ENCODE data around the gene PTPRK.

PTPRK gene

DNA sequence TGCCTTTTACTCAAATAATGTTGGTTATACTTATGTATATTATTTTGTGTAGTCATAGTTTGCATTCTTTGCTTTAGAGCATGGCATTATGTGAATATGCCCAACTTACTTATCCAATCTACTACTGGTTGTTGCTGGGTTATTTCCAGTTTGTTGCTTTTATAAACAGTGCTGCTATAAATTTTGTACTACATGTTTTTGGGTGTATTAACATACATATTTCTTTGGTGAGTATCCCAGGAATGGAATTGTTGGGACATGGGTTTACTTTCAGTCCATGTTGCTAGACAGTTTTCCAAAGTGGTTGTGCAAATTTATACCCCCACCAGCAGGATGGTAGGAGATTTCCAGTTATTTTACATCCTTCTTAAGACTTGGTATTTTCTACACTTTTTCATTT is 462.5 kb downstream of the PTPRK start:
- H3K4me2 ChIP-seq (ENCODE audit: low read length), result no peak overlapping the region
- no peaks in the 10 kb centered on the region for H3K9me3 ChIP-seq (ENCODE audit: insufficient read depth, low read length)

DNA sequence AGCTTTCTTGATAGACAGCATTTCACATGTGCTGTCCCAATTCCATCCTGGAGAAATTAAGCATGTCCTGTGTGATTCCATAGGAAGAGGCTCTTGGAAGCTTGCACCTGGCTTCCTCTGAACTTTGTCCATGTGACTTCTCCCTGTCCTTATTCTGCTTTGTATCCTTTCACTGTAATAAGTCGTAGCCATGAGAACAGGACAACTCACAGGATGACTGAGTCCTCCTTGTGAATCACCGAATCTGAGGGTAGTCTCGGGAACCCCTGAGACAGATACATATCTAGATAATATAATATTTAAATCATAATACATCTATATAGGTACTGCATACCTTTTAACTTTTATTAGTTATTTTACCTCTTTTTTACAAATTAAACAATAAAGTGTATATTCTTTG is 462.9 kb downstream of the PTPRK start:
- H3K27me3 ChIP-seq (ENCODE audit: low read depth, low read length), result no peaks in the 10 kb centered on the region
- no peak for TF ChIP-seq EZH2phosphoT487 (IDR thresholded peaks at IDR 0.05; ENCODE audit: low read depth)
- TF ChIP-seq, protein P1, sequence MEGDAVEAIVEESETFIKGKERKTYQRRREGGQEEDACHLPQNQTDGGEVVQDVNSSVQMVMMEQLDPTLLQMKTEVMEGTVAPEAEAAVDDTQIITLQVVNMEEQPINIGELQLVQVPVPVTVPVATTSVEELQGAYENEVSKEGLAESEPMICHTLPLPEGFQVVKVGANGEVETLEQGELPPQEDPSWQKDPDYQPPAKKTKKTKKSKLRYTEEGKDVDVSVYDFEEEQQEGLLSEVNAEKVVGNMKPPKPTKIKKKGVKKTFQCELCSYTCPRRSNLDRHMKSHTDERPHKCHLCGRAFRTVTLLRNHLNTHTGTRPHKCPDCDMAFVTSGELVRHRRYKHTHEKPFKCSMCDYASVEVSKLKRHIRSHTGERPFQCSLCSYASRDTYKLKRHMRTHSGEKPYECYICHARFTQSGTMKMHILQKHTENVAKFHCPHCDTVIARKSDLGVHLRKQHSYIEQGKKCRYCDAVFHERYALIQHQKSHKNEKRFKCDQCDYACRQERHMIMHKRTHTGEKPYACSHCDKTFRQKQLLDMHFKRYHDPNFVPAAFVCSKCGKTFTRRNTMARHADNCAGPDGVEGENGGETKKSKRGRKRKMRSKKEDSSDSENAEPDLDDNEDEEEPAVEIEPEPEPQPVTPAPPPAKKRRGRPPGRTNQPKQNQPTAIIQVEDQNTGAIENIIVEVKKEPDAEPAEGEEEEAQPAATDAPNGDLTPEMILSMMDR (IDR thresholded peaks at IDR 0.05; ENCODE audit: low read depth, low read length), result no peak
- H3K4me1 ChIP-seq (ENCODE audit: low read length), result no peaks in the 10 kb centered on the region
- no peaks in the 10 kb centered on the region for H3K79me2 ChIP-seq (ENCODE audit: low read length)
- no peak overlapping the region for H3K27ac ChIP-seq (ENCODE audit: low read length)
- no peak overlapping the region for H2AFZ ChIP-seq (ENCODE audit: low read depth, low read length)
- no peak overlapping the region for H3K4me3 ChIP-seq (ENCODE audit: low read length)
- H4K20me1 ChIP-seq (ENCODE audit: insufficient read depth, low read length), result no peaks in the 10 kb centered on the region
- H3K36me3 ChIP-seq (replicated peaks; ENCODE audit: low read depth, low read length), result no peaks in the 10 kb centered on the region
- H3K9ac ChIP-seq (ENCODE audit: low read length), result no peak overlapping the region
- H3K4me2 ChIP-seq (ENCODE audit: low read length), result no peak overlapping the region
- no peaks in the 10 kb centered on the region for H3K9me3 ChIP-seq (ENCODE audit: insufficient read depth, low read length)

More for the DNA sequence above, 462.5 kb downstream of the PTPRK start:
- no peak overlapping the region for H3K27ac ChIP-seq (ENCODE audit: low read length)
- H3K9ac ChIP-seq (ENCODE audit: low read length), result no peak overlapping the region
- no peaks in the 10 kb centered on the region for H3K4me1 ChIP-seq (ENCODE audit: low read length)
- no peaks in the 10 kb centered on the region for H3K27me3 ChIP-seq (ENCODE audit: low read depth, low read length)
- TF ChIP-seq, protein P1 (IDR thresholded peaks at IDR 0.05; ENCODE audit: low read depth, low read length), result no peak
- TF ChIP-seq EZH2phosphoT487 (IDR thresholded peaks at IDR 0.05; ENCODE audit: low read depth), result no peak
- no peaks in the 10 kb centered on the region for H4K20me1 ChIP-seq (ENCODE audit: insufficient read depth, low read length)
- no peak overlapping the region for H2AFZ ChIP-seq (ENCODE audit: low read depth, low read length)
- no peaks in the 10 kb centered on the region for H3K79me2 ChIP-seq (ENCODE audit: low read length)
- no peaks in the 10 kb centered on the region for H3K36me3 ChIP-seq (replicated peaks; ENCODE audit: low read depth, low read length)
- H3K4me3 ChIP-seq (ENCODE audit: low read length), result no peak overlapping the region

GRCh38 chr6:128053109-128053508 is 467.3 kb downstream of the PTPRK start:
- Histone ChIP-seq H3K9ac (ENCODE audit: low read length) (no peak overlapping the region), H3K27me3 (ENCODE audit: low read depth, low read length) (no peaks in the 10 kb centered on the region), H3K27ac (ENCODE audit: low read length) (no peak overlapping the region), H3K4me1 (ENCODE audit: low read length) (no peaks in the 10 kb centered on the region), H2AFZ (ENCODE audit: low read depth, low read length) (no peak overlapping the region), H4K20me1 (ENCODE audit: insufficient read depth, low read length) (no peaks in the 10 kb centered on the region), H3K36me3 (replicated peaks; ENCODE audit: low read depth, low read length) (no peaks in the 10 kb centered on the region), H3K9me3 (ENCODE audit: insufficient read depth, low read length) (no peaks in the 10 kb centered on the region), H3K4me2 (ENCODE audit: low read length) (no peak overlapping the region), H3K4me3 (ENCODE audit: low read length) (no peak overlapping the region), H3K79me2 (ENCODE audit: low read length) (no peaks in the 10 kb centered on the region)
- TF ChIP-seq EZH2phosphoT487 (IDR thresholded peaks at IDR 0.05; ENCODE audit: low read depth), result no peak
- TF ChIP-seq, protein P1 (IDR thresholded peaks at IDR 0.05; ENCODE audit: low read depth, low read length), result no peak

GRCh38 chr6:128047989-128048388 is 472.4 kb downstream of the PTPRK start:
- Histone ChIP-seq H3K4me1 (ENCODE audit: low read length) (no peaks in the 10 kb centered on the region), H3K9ac (ENCODE audit: low read length) (no peak overlapping the region), H3K79me2 (ENCODE audit: low read length) (no peaks in the 10 kb centered on the region), H3K27ac (ENCODE audit: low read length) (no peak overlapping the region), H3K36me3 (replicated peaks; ENCODE audit: low read depth, low read length) (no peaks in the 10 kb centered on the region), H3K9me3 (ENCODE audit: insufficient read depth, low read length) (no peaks in the 10 kb centered on the region), H3K4me2 (ENCODE audit: low read length) (no peak overlapping the region), H3K4me3 (ENCODE audit: low read length) (no peak overlapping the region), H4K20me1 (ENCODE audit: insufficient read depth, low read length) (no peaks in the 10 kb centered on the region), H2AFZ (ENCODE audit: low read depth, low read length) (no peak overlapping the region), H3K27me3 (ENCODE audit: low read depth, low read length) (no peaks in the 10 kb centered on the region)
- no peak for TF ChIP-seq EZH2phosphoT487 (IDR thresholded peaks at IDR 0.05; ENCODE audit: low read depth)
- TF ChIP-seq, protein P1 (IDR thresholded peaks at IDR 0.05; ENCODE audit: low read depth, low read length), result no peak

Data from OCI-LY3 (cell line).